ENCODE measurements around the gene NFIX.

NFIX gene

DNA sequence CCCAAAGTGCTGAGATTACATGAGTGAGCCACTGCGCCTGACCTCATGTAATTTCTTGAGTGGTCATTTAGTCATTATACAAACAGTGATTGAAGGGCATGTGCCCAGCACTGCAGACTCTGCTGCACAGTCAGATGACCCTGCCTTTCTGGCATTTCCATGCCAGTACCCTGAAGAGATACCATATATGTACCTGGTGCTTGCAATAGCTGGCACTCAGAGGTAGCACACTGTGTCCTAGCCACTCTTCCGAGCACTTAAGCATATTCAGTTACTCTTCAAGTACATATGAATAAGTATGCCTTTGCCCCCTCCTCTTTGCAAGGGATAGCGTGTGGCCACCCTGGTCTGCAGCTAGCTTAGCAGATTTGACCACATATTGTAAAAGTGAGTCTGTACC is 139.4 kb downstream of the NFIX start:
- DNase-seq, result no peak

DNA sequence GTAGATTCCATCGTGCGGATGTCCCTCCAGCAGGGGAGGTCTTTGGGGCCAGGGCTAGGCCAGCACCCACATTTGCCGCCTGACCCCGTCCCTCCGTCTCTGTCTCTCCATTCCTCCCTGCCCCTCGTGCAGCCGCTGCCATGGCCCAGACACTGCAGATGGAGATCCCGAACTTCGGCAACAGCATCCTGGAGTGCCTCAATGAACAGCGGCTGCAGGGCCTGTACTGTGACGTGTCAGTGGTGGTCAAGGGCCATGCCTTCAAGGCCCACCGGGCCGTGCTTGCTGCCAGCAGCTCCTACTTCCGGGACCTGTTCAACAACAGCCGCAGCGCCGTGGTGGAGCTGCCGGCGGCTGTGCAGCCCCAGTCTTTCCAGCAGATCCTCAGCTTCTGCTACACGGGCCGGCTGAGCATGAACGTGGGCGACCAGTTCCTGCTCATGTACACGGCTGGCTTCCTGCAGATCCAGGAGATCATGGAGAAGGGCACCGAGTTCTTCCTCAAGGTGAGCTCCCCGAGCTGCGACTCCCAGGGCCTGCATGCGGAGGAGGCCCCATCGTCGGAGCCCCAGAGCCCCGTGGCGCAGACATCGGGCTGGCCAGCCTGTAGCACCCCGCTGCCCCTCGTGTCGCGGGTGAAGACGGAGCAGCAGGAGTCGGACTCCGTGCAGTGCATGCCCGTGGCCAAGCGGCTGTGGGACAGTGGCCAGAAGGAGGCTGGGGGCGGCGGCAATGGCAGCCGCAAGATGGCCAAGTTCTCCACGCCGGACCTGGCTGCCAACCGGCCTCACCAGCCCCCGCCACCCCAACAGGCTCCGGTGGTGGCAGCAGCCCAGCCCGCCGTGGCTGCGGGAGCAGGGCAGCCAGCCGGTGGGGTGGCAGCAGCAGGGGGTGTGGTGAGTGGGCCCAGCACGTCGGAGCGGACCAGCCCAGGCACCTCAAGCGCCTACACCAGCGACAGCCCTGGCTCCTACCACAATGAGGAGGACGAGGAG is 140.1 kb downstream of the NFIX start:
- no peak for DNase-seq

DNA sequence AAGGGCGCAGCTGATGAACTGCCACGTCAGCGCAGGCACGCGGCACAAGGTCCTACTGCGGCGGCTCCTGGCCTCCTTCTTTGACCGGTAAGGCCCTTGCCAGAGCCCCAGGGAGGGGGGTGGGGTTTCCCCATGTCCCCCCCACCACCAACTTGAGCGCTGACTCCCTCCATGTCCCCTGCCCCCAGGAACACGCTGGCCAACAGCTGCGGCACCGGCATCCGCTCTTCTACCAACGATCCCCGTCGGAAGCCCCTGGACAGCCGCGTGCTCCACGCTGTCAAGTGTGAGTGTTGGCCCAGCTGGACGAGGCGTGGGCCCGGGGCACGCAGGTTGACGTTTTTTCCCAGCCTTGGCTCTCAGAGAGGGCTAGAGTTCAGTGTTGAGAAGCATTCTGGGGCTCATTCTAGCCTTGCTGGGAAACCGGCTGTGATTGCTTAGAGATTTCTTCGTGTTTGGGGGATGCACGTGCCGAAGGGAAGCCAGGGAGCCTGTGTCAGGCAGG is 142.1 kb downstream of the NFIX start:
- no peak for DNase-seq

DNA sequence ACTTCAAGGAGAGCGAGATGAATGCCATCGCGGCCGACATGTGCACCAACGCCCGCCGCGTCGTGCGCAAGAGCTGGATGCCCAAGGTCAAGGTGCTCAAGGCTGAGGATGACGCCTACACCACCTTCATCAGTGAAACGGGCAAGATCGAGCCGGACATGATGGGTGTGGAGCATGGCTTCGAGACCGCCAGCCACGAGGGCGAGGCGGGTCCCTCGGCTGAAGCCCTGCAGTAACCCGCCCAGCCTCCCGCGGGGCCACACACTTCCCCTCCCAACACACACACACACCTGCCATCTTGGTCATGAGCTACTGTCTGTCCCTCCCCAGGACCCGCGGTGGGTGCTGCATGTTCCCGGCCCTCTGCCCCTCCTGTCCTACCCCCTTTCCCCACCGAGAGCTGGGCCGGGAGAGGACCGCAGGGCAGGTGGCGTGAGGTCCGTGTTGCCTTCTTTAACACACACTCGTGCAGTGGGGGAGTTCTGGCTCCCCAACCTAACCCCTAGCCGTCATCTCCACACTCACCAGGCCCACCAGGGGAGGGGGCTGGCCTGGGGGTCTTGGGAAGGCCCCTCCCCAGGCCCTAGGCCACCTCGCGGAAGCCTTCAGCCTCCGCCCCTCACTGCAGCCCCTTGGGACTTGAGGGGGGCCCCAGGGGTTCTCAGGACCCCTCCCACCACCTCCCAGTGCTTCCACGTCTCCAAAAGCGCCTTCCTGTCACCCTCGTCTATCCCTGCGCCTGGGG is 143.1 kb downstream of the NFIX start:
- DNase-seq, result no peak

DNA sequence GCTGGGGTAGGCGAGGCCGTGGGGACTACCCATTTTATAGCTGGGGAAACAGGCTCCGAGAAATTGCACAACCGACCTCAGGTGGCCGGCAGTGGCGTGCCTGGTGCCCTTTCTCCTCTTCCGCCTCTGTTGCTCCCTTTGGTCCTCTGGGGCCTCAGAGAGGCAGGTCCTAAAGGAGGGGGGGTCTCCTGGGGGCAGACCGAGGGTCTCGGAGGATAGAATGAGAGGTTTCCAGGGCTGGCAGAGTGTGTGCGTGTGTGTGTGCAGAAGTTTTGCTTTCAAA is 143.6 kb downstream of the NFIX start:
- DNase-seq, result no peak

DNA sequence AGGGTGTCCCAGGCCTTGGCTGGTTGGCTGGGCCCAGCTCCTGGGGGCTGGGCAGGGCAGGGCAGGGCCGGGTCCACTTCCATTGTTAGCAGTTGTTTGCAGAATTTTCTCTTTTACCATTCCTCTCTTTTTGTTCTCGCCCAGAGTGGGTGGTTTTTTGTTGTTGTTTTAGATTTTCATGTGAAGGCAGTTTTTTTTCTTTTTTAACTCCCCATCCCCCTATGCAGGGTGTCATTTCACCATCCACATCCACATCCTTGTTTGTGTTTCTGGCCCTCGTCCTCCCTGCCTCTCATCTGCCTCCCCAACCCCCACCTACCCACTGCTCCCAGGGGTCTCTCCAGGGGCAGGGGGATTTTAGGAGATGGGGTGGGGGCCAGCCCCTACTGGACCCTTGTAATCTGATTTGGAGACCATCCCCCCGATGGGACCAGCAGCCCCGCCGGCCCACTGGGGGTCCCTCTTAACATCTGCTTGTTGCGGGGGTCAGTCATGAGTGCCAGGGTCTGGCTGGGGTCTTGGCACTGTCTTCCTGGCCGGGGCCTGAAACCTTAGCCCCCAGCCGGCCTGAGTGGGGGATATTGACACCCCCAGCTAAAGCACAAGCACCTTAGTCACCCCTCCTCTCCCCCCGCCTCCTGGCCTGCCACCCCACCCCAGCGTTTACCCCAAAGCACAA is 144.5 kb downstream of the NFIX start:
- DNase-seq, result no peak

DNA sequence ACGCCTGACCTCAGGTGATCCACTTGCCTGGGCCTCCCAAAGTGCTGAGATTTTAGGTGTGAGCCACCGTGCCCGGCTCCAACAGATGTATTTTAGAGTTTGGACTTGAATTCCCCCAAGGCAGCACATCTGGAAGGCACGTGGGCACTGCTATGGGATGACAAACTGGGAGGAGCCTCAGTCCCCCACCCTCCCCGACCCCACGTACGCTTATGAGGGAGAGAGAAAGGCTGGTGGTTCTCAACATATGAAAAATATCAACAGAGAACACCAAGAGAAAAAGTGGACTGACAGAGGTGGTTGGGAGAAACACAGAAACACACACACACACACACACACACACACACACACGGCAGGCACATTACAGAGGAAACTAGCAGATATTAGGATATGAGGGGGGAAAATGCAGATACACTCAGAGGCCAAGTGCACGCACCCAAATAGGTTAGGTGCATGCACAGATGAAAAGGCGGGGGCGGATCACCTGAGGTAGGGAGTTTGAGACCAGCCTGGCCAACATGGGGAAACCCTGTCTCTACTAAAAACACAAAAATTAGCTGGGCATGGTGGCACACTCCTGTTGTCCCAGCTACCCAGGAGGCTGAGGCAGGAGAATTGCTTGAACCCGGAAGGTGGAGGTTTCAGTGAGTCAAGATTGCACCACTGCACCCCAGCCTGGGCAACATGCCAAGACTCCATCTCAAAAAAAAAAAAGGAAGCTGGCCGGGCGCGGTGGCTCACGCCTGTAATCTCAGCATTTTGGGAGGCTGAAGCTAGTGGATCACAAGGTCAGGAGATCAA is 151.7 kb downstream of the NFIX start:
- no peak for DNase-seq
